ENCODE measurements around the gene ZNF217. TPM values are rescaled to one million over a fixed set of nuclear protein-coding genes. Genes with fewer than 3 reads are reported as not detected.
A peak's percentile ranks its signal among the peaks of the same experiment; 100 is the strongest.
"Not testable (repeated sequence)": the region's sequence is repeated elsewhere in the genome, so short reads cannot be mapped to it uniquely, and the experiment has no call there.

ZNF217 gene
- total RNA-seq, 1 donor from 2014 or later, result 61.4 TPM

GRCh38 chr20:53598140-53599043, 4.8 kb upstream of the ZNF217 start:
- no peak for DNase-seq (ENCODE audit: low spot score)

GRCh38 chr20:53597521-53598120, 4.0 kb upstream of the ZNF217 start:
- no peak for DNase-seq (ENCODE audit: low spot score)

DNA sequence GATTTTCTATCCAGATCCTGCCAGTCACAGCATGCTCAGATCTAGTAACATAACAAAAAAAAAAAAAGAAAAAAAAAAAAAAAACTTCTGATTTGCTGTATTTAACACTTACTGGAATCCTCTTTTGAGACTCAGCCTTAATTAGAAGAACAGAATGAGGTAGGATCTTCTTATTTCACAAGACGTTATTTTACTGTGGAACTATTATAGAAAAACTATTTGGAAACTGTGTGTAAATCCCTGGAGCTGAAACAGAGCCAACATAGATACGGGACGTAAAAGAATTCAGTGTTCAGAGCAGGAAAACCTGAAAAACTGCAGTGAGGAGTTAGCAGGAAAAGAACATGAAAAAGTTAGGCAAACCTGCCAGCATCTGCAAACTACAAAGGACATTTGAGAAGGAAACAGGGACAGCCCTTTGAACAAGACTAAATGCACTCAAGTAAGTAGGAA, 3.4 kb upstream of the ZNF217 start:
- no peak for DNase-seq (ENCODE audit: low spot score)

DNA sequence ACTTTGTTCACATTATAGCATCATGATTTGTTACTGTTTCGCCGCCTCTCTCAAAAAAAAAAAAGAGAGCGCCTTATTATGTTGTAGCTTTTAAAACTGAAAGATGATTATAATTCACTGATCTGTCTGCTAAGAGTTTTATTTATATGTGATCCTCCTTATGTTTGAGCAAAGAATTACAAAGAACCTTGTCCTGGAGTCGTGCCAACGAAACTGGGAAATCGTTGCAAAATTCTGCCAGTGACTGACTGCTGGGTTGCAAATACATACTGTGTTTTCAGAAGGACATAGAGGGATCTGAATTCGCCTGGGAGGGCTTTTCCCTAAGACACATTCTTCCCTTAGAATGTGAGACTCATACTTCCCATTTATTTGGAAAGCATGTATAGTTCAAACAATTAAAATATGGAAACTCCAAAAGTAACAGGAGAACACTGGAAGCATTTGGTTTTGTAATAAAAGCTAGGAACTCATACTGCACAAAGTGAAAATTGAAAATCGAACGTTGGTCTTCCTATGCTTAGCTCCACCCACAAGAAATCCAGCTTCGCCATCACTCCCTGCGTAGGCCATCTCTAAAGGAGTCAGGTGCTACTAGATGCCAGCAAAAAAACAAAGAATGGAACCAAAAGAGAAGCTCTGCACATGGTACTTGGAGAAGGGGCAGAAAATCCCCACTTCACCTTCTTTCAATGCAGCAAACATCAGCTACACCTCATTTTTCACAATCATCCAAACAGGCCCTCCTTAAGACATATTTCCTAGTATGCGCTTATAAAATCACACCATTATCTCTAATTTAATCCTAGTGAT, 2.8 kb upstream of the ZNF217 start:
- not testable (repeated sequence) for DNase-seq (ENCODE audit: low spot score)

- DNase-seq (ENCODE audit: low spot score), result not testable (repeated sequence)
These were observed 2.1 kb upstream of the ZNF217 start for GRCh38 chr20:53595742-53596141.

- DNase-seq (ENCODE audit: low spot score), result no peak
These were observed 1.4 kb upstream of the ZNF217 start for GRCh38 chr20:53595018-53595378.

DNA sequence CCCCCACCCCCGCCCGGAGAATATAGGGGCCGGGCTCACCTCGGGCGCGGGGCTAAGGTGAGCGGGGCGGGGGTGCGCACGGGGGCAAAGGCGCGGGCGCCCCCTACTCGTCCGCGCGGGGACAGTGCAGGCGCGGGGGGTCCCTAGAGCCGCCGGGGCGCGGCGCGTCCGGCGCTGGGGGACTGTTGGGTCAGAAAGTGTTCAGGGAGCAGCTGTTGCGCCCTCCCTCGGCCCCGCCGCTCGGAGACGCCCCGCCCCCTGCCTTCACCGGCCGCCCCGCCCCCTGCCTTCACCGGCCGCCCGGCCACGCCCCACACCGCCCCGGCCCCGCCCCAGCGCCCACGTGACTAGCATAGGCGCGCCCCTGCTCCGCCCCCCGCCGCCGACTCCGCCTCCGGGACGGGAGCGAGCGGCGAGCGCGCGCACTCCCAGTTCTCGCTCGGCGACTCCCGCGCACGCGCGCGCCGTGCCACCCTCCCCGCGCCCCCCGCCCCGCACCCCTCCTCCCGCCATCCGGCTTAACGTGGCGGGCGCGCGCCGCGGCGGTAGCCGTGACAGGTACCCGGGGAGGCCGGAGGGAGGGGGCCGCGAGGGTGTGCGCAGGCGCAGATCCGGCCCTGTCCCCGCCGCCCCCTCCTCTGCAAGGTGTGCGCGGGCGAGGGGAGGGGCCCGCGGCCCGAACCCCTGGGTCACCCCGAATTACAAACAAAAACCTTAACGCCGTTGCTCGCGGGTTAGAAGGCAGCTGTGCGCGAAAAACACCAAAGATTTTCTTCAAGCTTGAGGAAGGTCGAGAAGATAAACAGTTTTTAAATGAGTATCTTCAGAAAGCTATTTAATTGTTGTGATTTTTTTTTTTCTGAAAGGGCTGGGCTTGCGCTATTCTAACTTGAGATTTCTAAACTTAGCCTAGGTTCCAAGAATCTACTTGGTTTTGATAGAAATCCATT, 704 bp upstream of the ZNF217 start:
- peak; percentile 100 for DNase-seq (ENCODE audit: low spot score)

- DNase-seq (ENCODE audit: low spot score), result no peak
These were observed 610 bp downstream of the ZNF217 start for GRCh38 chr20:53592992-53593465.

- DNase-seq (ENCODE audit: low spot score), result not testable (repeated sequence)
These were observed 1.1 kb downstream of the ZNF217 start for GRCh38 chr20:53592454-53592991.

- not testable (repeated sequence) for DNase-seq (ENCODE audit: low spot score)
These were observed 1.6 kb downstream of the ZNF217 start for GRCh38 chr20:53591941-53592441.

- DNase-seq (ENCODE audit: low spot score), result not testable (repeated sequence)
These were observed 2.4 kb downstream of the ZNF217 start for GRCh38 chr20:53591206-53591741.

DNA sequence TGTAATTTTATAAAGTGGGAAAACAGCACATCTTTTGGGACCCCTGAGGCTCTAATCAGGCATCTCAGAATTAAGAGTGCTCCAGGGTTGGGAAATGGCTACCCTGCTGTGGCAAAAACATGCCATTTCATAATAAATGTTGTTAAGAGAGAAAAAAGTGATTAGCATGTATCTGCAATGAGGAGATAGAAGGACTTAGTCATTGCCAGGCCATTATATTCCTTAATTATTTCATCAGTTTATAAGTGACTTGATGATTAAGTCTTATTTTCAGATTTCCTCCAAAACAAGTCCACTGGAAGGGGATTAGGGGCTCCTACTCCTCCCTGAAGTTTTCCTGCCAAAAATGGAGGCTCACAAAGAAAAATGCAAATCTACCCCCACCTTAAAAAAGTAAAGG, 3.0 kb downstream of the ZNF217 start:
- not testable (repeated sequence) for DNase-seq (ENCODE audit: low spot score)

DNA sequence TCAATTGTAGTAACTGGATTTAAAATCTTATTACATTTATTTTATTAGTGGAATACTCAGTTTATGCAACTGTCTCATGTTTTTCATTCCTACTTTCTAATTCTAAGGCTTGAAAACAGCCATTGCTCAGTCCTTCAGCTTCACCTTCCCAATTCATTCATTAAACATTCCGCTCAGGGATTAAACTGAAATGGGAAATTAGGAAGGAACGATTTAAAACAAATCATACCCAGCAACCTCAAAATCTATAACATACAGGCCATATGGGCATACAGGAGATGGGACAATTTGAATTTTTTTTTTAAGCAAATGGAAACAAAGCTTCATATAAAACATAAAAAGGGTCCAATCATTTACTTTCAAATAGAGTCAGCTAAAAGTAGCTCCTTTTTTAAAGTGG, 3.5 kb downstream of the ZNF217 start:
- not testable (repeated sequence) for DNase-seq (ENCODE audit: low spot score)

DNA sequence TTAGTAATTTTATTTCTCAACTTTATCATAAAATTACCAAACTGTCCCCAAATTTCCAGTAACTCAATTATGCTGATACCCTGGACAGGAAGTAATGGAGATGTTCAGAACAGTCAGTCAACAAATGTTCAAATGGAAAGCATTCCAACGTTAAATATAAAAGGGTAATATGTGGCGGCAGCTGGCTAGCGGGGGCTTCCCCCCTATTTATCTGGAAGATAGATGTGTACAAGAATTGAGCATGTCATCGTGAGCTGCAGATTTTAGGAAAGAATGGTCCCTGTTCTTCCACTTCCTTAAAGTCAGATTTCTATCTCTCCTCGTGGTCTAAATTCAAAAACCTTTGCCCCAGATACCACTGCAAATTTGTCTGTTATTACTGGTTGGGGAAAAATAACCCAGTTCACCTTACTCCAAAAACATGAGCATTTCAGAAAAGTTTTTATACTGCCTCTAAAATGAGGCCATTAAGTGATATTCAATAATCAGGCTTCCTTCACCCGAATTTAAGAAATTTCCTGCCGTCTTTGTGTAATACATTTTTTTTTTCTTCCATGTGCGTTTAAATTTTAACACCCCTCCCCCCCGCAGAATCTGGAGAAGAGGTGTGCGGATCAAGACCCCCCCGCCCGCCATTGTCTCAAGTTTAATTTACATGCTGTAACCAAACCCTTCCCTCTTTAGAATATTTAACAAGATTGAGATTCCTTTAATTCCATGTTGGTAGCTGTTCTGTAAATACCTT, 4.1 kb downstream of the ZNF217 start:
- DNase-seq (ENCODE audit: low spot score), result not testable (repeated sequence)

GRCh38 chr20:53587157-53587703, 6.4 kb downstream of the ZNF217 start:
- not testable (repeated sequence) for DNase-seq (ENCODE audit: low spot score)

DNA sequence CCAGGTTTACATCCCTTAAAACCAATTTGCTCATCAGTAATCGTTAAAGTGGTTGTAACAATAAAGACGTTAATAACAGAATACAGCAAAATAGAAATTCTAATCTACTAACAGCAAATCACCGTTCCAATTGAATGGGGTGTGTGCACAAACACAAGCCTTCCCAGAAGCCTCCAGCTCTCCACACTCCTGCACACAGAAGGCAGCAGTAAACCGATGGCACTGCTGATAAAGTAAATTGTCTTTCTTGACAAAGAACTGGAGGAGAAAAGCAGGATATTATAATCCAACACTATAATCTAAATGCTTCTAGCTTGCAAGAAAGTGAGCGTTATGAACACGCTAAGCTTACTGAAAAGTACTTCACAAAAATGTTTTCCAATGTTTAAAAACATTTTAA, 7.0 kb downstream of the ZNF217 start:
- DNase-seq (ENCODE audit: low spot score), result no peak

DNA sequence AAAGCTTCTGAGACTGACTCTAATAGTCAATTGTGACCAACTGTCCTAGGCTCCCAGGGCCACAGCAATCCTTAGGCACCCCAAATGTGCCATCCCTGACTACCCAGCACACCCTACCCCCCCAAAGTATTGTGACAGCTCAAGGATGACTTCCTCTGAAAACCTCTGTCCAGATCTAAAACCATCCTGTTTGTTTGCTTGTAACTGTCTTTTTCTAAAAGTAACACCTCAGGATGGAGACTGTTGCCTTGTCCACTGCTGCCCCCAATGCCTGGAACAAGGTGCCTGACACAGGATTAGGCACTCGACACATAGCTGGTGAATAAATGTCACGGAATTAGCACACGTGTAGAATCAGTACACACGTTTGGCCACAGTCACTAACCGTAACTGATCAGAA, 7.7 kb downstream of the ZNF217 start:
- not testable (repeated sequence) for DNase-seq (ENCODE audit: low spot score)

GRCh38 chr20:53585004-53585569, 8.6 kb downstream of the ZNF217 start:
- not testable (repeated sequence) for DNase-seq (ENCODE audit: low spot score)

Measured in mesenteric fat pad (tissue), 1 donor.